Measurements from ENCODE around the gene DCST1.

The DCST1 gene

GRCh38 chr1:155064832-155065429 is 31.3 kb downstream of the DCST1 start:
- Histone ChIP-seq H3K79me2 (ENCODE audit: control insufficient read depth, insufficient read depth, low read length, poor library complexity) (peaks cover 5% of the 10 kb centered on the region), H3K4me2 (ENCODE audit: low read length) (no peak overlapping the region), H3K14ac (ENCODE audit: low read length) (no peak overlapping the region), H2BK120ac (ENCODE audit: insufficient read depth, low read length, poor library complexity) (no peak overlapping the region), H3K4me3 (ENCODE audit: low read depth, low read length) (no peak overlapping the region), H4K12ac (ENCODE audit: low read depth, low read length) (no peak overlapping the region), H3K27ac (ENCODE audit: low read depth, low read length) (no peak overlapping the region), H3K27me3 (ENCODE audit: insufficient read depth, low read length) (no peaks in the 10 kb centered on the region), H2BK5ac (ENCODE audit: low read depth, low read length, poor library complexity) (no peak overlapping the region), H2AK5ac (ENCODE audit: low read length) (no peak overlapping the region), H2AFZ (ENCODE audit: insufficient read depth, low read length, poor library complexity) (no peak overlapping the region), H3K9ac (ENCODE audit: low read length) (no peak overlapping the region), H3K4ac (ENCODE audit: low read depth, low read length) (no peak overlapping the region), H3K9me3 (ENCODE audit: insufficient read depth, low read depth, low read length) (no peaks in the 10 kb centered on the region), H4K91ac (ENCODE audit: low read depth, low read length) (no peak overlapping the region), H3K4me1 (ENCODE audit: control insufficient read depth in 1 of 2, insufficient read depth in 2 of 2, low read length in 2 of 2) (peaks cover 7 to 12% of the 10 kb centered on the region in 2 experiments), H4K8ac (ENCODE audit: low read depth, low read length) (no peak overlapping the region), H2BK12ac (ENCODE audit: low read length) (no peak overlapping the region), H3K18ac (ENCODE audit: low read length) (no peak overlapping the region), H3K23ac (ENCODE audit: low read length) (no peak overlapping the region), H3K36me3 (ENCODE audit: control insufficient read depth in 1 of 2, insufficient read depth in 2 of 2, low read length in 2 of 2) (peaks cover 23 to 25% of the 10 kb centered on the region in 2 experiments), H3K79me1 (ENCODE audit: low read length) (peaks cover 6% of the 10 kb centered on the region)
- DNase-seq = no peak
- WGBS (ENCODE audit: extremely low coverage, insufficient coverage, insufficient read length) = no CpG with 5 or more reads among the region's 5 CpGs

GRCh38 chr1:155066777-155067176 is 33.2 kb downstream of the DCST1 start:
- no peak overlapping the region for H3K4me3 ChIP-seq (ENCODE audit: low read depth, low read length)
- H3K79me2 ChIP-seq (ENCODE audit: control insufficient read depth, insufficient read depth, low read length, poor library complexity) = peaks cover 5% of the 10 kb centered on the region
- peaks cover 23 to 25% of the 10 kb centered on the region in 2 experiments for H3K36me3 ChIP-seq (ENCODE audit: control insufficient read depth in 1 of 2, insufficient read depth in 2 of 2, low read length in 2 of 2)
- no CpG with 5 or more reads among the region's 8 CpGs for WGBS (ENCODE audit: extremely low coverage, insufficient coverage, insufficient read length)
- H4K12ac ChIP-seq (ENCODE audit: low read depth, low read length) = no peak overlapping the region
- no peak overlapping the region for H3K9ac ChIP-seq (ENCODE audit: low read length)
- H4K91ac ChIP-seq (ENCODE audit: low read depth, low read length) = no peak overlapping the region
- H3K18ac ChIP-seq (ENCODE audit: low read length) = no peak overlapping the region
- H3K23ac ChIP-seq (ENCODE audit: low read length) = no peak overlapping the region
- H3K4me2 ChIP-seq (ENCODE audit: low read length) = no peak overlapping the region
- H2BK12ac ChIP-seq (ENCODE audit: low read length) = no peak overlapping the region
- H3K4ac ChIP-seq (ENCODE audit: low read depth, low read length) = no peak overlapping the region
- peaks cover 10% of the 10 kb centered on the region for H3K27me3 ChIP-seq (ENCODE audit: insufficient read depth, low read length)
- no peak for DNase-seq
- H2AK5ac ChIP-seq (ENCODE audit: low read length) = no peak overlapping the region
- H2BK5ac ChIP-seq (ENCODE audit: low read depth, low read length, poor library complexity) = no peak overlapping the region
- peaks cover 11 to 22% of the 10 kb centered on the region in 2 experiments for H3K4me1 ChIP-seq (ENCODE audit: control insufficient read depth in 1 of 2, insufficient read depth in 2 of 2, low read length in 2 of 2)
- no peak overlapping the region for H3K14ac ChIP-seq (ENCODE audit: low read length)
- peaks cover 6% of the 10 kb centered on the region for H3K79me1 ChIP-seq (ENCODE audit: low read length)
- H4K8ac ChIP-seq (ENCODE audit: low read depth, low read length) = no peak overlapping the region
- no peak overlapping the region for H2BK120ac ChIP-seq (ENCODE audit: insufficient read depth, low read length, poor library complexity)
- peaks cover 3% of the 10 kb centered on the region for H3K9me3 ChIP-seq (ENCODE audit: insufficient read depth, low read depth, low read length)
- no peak overlapping the region for H2AFZ ChIP-seq (ENCODE audit: insufficient read depth, low read length, poor library complexity)
- H3K27ac ChIP-seq (ENCODE audit: low read depth, low read length) = no peak overlapping the region

- no peak overlapping the region for H2BK12ac ChIP-seq (ENCODE audit: low read length)
- peaks cover 5% of the 10 kb centered on the region for H3K79me2 ChIP-seq (ENCODE audit: control insufficient read depth, insufficient read depth, low read length, poor library complexity)
- H3K23ac ChIP-seq (ENCODE audit: low read length) = no peak overlapping the region
- H3K27ac ChIP-seq (ENCODE audit: low read depth, low read length) = no peak overlapping the region
- H3K4me3 ChIP-seq (ENCODE audit: low read depth, low read length) = no peak overlapping the region
- no peak overlapping the region for H2BK5ac ChIP-seq (ENCODE audit: low read depth, low read length, poor library complexity)
- no peak overlapping the region for H3K9ac ChIP-seq (ENCODE audit: low read length)
- H3K79me1 ChIP-seq (ENCODE audit: low read length) = peaks cover 6% of the 10 kb centered on the region
- H3K18ac ChIP-seq (ENCODE audit: low read length) = no peak overlapping the region
- H3K4me1 ChIP-seq (ENCODE audit: control insufficient read depth in 1 of 2, insufficient read depth in 2 of 2, low read length in 2 of 2) = peaks cover 4 to 10% of the 10 kb centered on the region in 2 experiments
- no peak overlapping the region for H3K4me2 ChIP-seq (ENCODE audit: low read length)
- no peak overlapping the region for H4K12ac ChIP-seq (ENCODE audit: low read depth, low read length)
- WGBS (ENCODE audit: extremely low coverage, insufficient coverage, insufficient read length) = no CpG with 5 or more reads among the region's 3 CpGs
- H2BK120ac ChIP-seq (ENCODE audit: insufficient read depth, low read length, poor library complexity) = no peak overlapping the region
- H2AK5ac ChIP-seq (ENCODE audit: low read length) = no peak overlapping the region
- no peak overlapping the region for H3K4ac ChIP-seq (ENCODE audit: low read depth, low read length)
- H3K14ac ChIP-seq (ENCODE audit: low read length) = no peak overlapping the region
- H4K8ac ChIP-seq (ENCODE audit: low read depth, low read length) = no peak overlapping the region
- peaks cover 5% of the 10 kb centered on the region for H3K9me3 ChIP-seq (ENCODE audit: insufficient read depth, low read depth, low read length)
- H3K27me3 ChIP-seq (ENCODE audit: insufficient read depth, low read length) = peaks cover 21% of the 10 kb centered on the region
- peaks cover 23 to 25% of the 10 kb centered on the region in 2 experiments for H3K36me3 ChIP-seq (ENCODE audit: control insufficient read depth in 1 of 2, insufficient read depth in 2 of 2, low read length in 2 of 2)
- DNase-seq = no peak
- no peak overlapping the region for H4K91ac ChIP-seq (ENCODE audit: low read depth, low read length)
- no peak overlapping the region for H2AFZ ChIP-seq (ENCODE audit: insufficient read depth, low read length, poor library complexity)
These were observed 35.0 kb downstream of the DCST1 start for GRCh38 chr1:155068599-155068998.

DNA sequence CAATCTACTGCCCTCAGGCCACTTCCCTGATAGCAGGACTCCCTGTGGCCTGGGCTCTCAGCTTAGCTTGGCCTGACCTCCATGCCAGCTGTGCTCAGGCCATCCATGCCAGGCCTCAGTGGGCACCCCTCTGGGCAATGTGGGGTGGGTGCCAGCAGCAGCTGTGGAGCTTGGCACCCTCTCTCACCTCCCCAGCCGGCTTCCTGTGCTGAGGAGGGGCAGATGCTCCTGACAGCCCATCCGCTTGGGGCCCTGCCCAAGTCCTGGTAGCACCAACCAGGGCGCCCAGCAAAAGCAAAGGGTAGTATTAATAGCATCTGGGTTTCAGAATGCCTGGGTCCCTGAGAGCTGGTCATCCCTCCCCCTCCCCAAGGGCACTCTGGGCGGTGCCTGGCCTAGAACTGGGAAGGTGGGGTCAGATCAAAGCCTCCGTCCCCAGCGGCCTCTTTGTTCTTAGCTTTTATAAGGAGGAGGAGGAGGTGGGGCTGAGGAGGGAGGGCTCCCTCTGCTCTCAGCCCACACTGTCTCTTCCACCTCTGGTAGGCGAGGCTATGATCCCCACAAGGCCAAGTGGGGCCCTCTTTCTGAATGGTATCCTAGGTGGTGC is 36.0 kb downstream of the DCST1 start:
- no peak overlapping the region for H2BK120ac ChIP-seq (ENCODE audit: insufficient read depth, low read length, poor library complexity)
- H3K4me1 ChIP-seq (ENCODE audit: control insufficient read depth in 1 of 2, insufficient read depth in 2 of 2, low read length in 2 of 2) = peaks cover 4 to 10% of the 10 kb centered on the region in 2 experiments
- H3K14ac ChIP-seq (ENCODE audit: low read length) = no peak overlapping the region
- H3K9me3 ChIP-seq (ENCODE audit: insufficient read depth, low read depth, low read length) = peaks cover 5% of the 10 kb centered on the region
- H3K36me3 ChIP-seq (ENCODE audit: control insufficient read depth in 1 of 2, insufficient read depth in 2 of 2, low read length in 2 of 2) = peaks cover 23 to 25% of the 10 kb centered on the region in 2 experiments
- DNase-seq = no peak
- H3K4me2 ChIP-seq (ENCODE audit: low read length) = no peak overlapping the region
- H3K79me1 ChIP-seq (ENCODE audit: low read length) = no peaks in the 10 kb centered on the region
- H3K4ac ChIP-seq (ENCODE audit: low read depth, low read length) = no peak overlapping the region
- H3K18ac ChIP-seq (ENCODE audit: low read length) = no peak overlapping the region
- no peak overlapping the region for H2AK5ac ChIP-seq (ENCODE audit: low read length)
- no peak overlapping the region for H2AFZ ChIP-seq (ENCODE audit: insufficient read depth, low read length, poor library complexity)
- no peak overlapping the region for H4K91ac ChIP-seq (ENCODE audit: low read depth, low read length)
- H4K12ac ChIP-seq (ENCODE audit: low read depth, low read length) = no peak overlapping the region
- no peaks in the 10 kb centered on the region for H3K79me2 ChIP-seq (ENCODE audit: control insufficient read depth, insufficient read depth, low read length, poor library complexity)
- H3K23ac ChIP-seq (ENCODE audit: low read length) = no peak overlapping the region
- no peak overlapping the region for H3K27ac ChIP-seq (ENCODE audit: low read depth, low read length)
- no peak overlapping the region for H3K4me3 ChIP-seq (ENCODE audit: low read depth, low read length)
- no peak overlapping the region for H2BK5ac ChIP-seq (ENCODE audit: low read depth, low read length, poor library complexity)
- no peak overlapping the region for H4K8ac ChIP-seq (ENCODE audit: low read depth, low read length)
- WGBS (ENCODE audit: extremely low coverage, insufficient coverage, insufficient read length) = no CpG with 5 or more reads among the region's 7 CpGs
- H3K9ac ChIP-seq (ENCODE audit: low read length) = no peak overlapping the region
- peaks cover 21% of the 10 kb centered on the region for H3K27me3 ChIP-seq (ENCODE audit: insufficient read depth, low read length)
- H2BK12ac ChIP-seq (ENCODE audit: low read length) = no peak overlapping the region
